Transverse colon (tissue), 4 donors: ENCODE measurements around the gene IL18. TPM values are rescaled to one million over a fixed set of nuclear protein-coding genes. Genes with fewer than 3 reads are reported as not detected.

Source experiments
- DNase-seq: peaks from one replicate; pipeline ENCODE4 v3.0.0-alpha.2; 2019
- H3K27ac ChIP-seq, 4 donors: fragments of 200-600 bp; sonication (generic); 2 replicates each; pipeline ENCODE4 v1.5.1; 2016 to 2018; ENCODE audit warnings: inconsistent platforms in 4 of 4
- H3K27me3 ChIP-seq: fragments of 200-600 bp; sonication (generic); 2 replicates; pipeline ENCODE4 v1.5.1; 2017; ENCODE audit warnings: inconsistent platforms
- H3K36me3 ChIP-seq, 4 donors: fragments of 200-600 bp; sonication (generic); 2 replicates each; pipeline ENCODE4 v1.5.1; 2017 to 2019; ENCODE audit warnings: inconsistent platforms in 4 of 4
- H3K4me1 ChIP-seq, 4 donors: fragments of 200-600 bp; sonication (generic); 2 replicates each; pipeline ENCODE4 v1.5.1; 2017 to 2020; ENCODE audit warnings: inconsistent platforms in 4 of 4
- H3K4me3 ChIP-seq, 4 donors: fragments of 200-600 bp; sonication (generic); 1 replicate in 1 of 4; 2 replicates in 3 of 4; pipeline versions ENCODE4 v1.5.1 to v1.6.1; 2017 to 2019; ENCODE audit warnings: inconsistent platforms in 4 of 4
- H3K9me3 ChIP-seq, 2 donors: fragments of 200-600 bp; sonication (generic); 2 replicates each; pipeline ENCODE4 v1.5.1; 2017 to 2019; ENCODE audit warnings: inconsistent platforms in 2 of 2
- CTCF ChIP-seq, 5 experiments: fragments of 200-600 bp in 3 of 5; fragments of 450-650 bp in 2 of 5; sonication (generic) in 3 of 5; IDR thresholded peaks; 1 replicate in 2 of 5; 2 replicates in 3 of 5; pipeline ENCODE4 v1.5.1; 2016 to 2017; ENCODE audit warnings: antibody characterized with exemption in 5 of 5, inconsistent platforms in 3 of 5, mild to moderate bottlenecking in 2 of 5, moderate library complexity in 1 of 5
- EP300 ChIP-seq: sonication (generic); formaldehyde crosslinking; IDR thresholded peaks from one replicate; pipeline ENCODE4 v1.6.1; 2017; ENCODE audit warnings: antibody characterized with exemption, low read depth
- POLR2A ChIP-seq: fragments of 450-650 bp; IDR thresholded peaks from one replicate; pipeline ENCODE4 v1.6.1; 2016; ENCODE audit warnings: antibody characterized with exemption, mild to moderate bottlenecking, moderate library complexity
- POLR2AphosphoS5 ChIP-seq, 3 donors: sonication (generic); formaldehyde crosslinking; IDR thresholded peaks; one replicate each; pipeline ENCODE4 v1.6.1; 2016; ENCODE audit warnings: antibody characterized with exemption in 3 of 3
- WGBS, 2 donors: methylation state at CpG; one replicate each; pipeline ENCODE4 v1.1.5; 2018; ENCODE audit warnings: low coverage in 1 of 2; 5-methylcytosine and 5-hydroxymethylcytosine counted together
- in situ Hi-C, 4 donors: fragments of 200-750 bp; cut with MboI; loops; one replicate each; pipeline versions ENCODE4 v1.15.0 to v1.15.1; 2017; ENCODE audit warnings: low sequenced_read_pairs in 3 of 4, low pct_ligation_motif_present in 1 of 4, low pct_unique_long_range_greater_than_20kb in 1 of 4
- intact Hi-C: fragments of 100-400 bp; cut with DNase I; formaldehyde crosslinking; loops from one replicate; pipeline ENCODE4 v1.15.1; 2023; ENCODE audit warnings: low total_unique reads
- total RNA-seq, 4 donors: library from RNA; depleted of rRNA; stranded (reverse); fragments of >200 nt; gene quantifications; one replicate each; pipeline ENCODE4 v1.1.0, GENCODE V29; 2016

The IL18 gene
- total RNA-seq, 4 donors from 2014 or later, result 18.1 to 169 (median 76.0) TPM

DNA sequence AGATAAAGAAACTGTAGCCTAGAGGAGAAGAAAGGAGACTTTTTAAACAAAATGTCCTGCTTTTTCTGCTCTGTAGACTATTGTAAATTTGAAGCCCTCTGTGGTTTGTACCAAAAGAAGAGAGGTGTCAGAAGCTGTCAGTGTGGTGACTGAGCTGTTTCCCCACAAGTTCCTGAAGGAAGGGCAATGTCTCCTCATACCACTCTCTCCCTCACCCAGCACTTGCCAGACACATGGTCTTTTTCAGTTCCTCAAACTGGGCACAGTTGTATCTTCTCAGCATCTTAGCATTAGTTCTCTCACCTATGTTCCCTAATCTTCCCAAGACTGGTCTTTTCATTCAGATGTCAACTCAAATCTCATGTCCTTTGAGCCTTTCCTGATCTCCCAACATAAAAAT lies 15.7 kb upstream of the IL18 start:
- Histone ChIP-seq H3K27me3 (no peaks in the 10 kb centered on the region), H3K4me3 (no peak overlapping the region), H3K9me3 (no peaks in the 10 kb centered on the region), H3K4me1 (peaks cover 0 to 12% (median 9%) of the 10 kb centered on the region in 4 donors), H3K36me3 (no peaks in the 10 kb centered on the region), H3K27ac (no peak overlapping the region)
- no peak for DNase-seq
- no peak for TF ChIP-seq CTCF (IDR thresholded peaks at IDR 0.05)
- TF ChIP-seq POLR2A, result no peak
- TF ChIP-seq POLR2AphosphoS5 (IDR thresholded peaks at IDR 0.05), result no peak
- TF ChIP-seq EP300, result no peak
- in situ Hi-C loops, result loop anchor here in 2 of 4 donors (10.0 kb wide), 1 partner anchor 65 kb away; no protein-coding TSS in a partner anchor
- intact Hi-C loops, result no loop called here

DNA sequence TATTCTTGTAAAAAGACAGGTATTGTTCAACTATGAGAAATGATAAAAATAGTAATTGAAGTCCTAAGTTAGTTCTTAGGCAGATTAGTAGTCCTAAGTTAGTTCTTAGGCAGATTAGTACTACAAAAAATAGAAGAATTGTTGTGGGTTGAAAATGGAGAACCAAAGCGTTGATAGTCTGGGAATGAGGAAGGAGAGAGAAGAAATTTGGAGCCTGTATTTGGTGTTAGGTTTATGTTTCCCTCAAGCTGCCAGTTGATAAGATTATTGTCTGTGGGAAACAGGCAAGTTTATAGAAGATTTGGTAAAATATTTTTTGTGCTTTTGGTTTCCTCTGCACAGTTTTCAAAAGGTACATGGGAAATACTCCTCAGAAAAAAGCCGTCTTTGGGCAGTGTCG lies 15.0 kb upstream of the IL18 start:
- no peak overlapping the region for H3K27ac ChIP-seq
- H3K9me3 ChIP-seq, result no peaks in the 10 kb centered on the region
- DNase-seq, result no peak
- in situ Hi-C loops, result loop anchor here in 2 of 4 donors (10.0 kb wide), 1 partner anchor 64 kb away; no protein-coding TSS in a partner anchor
- H3K36me3 ChIP-seq, result no peaks in the 10 kb centered on the region
- no peak for TF ChIP-seq CTCF (IDR thresholded peaks at IDR 0.05)
- intact Hi-C loops, result no loop called here
- H3K27me3 ChIP-seq, result no peaks in the 10 kb centered on the region
- WGBS, 2 donors, result 71 to 73% methylated on average over 3 of the region's 3 CpGs
- H3K4me1 ChIP-seq, result peaks cover 0 to 12% (median 9%) of the 10 kb centered on the region in 4 donors
- H3K4me3 ChIP-seq, result no peak overlapping the region

DNA sequence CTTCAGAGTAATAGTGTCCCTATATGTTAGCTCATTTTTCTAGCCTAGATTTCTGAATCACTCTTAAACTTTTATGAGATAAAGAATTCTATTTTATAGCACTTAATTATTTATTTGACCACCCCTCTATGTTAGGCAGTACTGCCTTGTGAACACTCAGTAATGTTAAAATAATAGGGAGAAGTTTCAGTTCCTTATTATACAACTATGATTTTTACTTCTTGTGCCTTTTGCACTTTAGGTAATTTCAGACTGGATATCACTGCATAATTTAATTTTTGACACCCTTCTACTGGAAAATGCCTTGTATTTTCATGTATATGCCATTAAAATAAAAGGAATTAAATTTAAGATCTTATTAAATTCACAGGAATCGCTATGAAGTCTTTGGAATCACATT lies 14.5 kb upstream of the IL18 start:
- WGBS, 2 donors, result 94% methylated on average over 1 of the region's 1 CpG
- TF ChIP-seq POLR2AphosphoS5 (IDR thresholded peaks at IDR 0.05) (no peak), CTCF (IDR thresholded peaks at IDR 0.05) (no peak), EP300 (no peak), POLR2A (no peak)
- Histone ChIP-seq H3K27me3 (no peaks in the 10 kb centered on the region), H3K4me3 (no peak overlapping the region), H3K9me3 (no peaks in the 10 kb centered on the region), H3K4me1 (peaks cover 0 to 12% (median 9%) of the 10 kb centered on the region in 4 donors), H3K36me3 (no peaks in the 10 kb centered on the region), H3K27ac (no peak overlapping the region)
- DNase-seq, result no peak
- intact Hi-C loops (no loop called here), in situ Hi-C loops (loop anchor here in 2 of 4 donors (10.0 kb wide), 1 partner anchor 64 kb away; no protein-coding TSS in a partner anchor)

- H3K9me3 ChIP-seq, result no peaks in the 10 kb centered on the region
- no peak for DNase-seq
- H3K4me3 ChIP-seq, result no peak overlapping the region
- H3K27me3 ChIP-seq, result no peaks in the 10 kb centered on the region
- in situ Hi-C loops (loop anchor here in 2 of 4 donors (10.0 kb wide), 1 partner anchor 63 kb away; no protein-coding TSS in a partner anchor), intact Hi-C loops (no loop called here)
- H3K27ac ChIP-seq, result no peak overlapping the region
- H3K36me3 ChIP-seq, result no peaks in the 10 kb centered on the region
- H3K4me1 ChIP-seq, result peaks cover 0 to 12% (median 9%) of the 10 kb centered on the region in 4 donors
- 80 to 81% methylated on average over 3 to 4 of the region's 4 CpGs for WGBS, 2 donors
- TF ChIP-seq POLR2A (no peak), EP300 (no peak), POLR2AphosphoS5 (IDR thresholded peaks at IDR 0.05) (no peak)
Measured at GRCh38 chr11:112177589-112177988, 13.7 kb upstream of the IL18 start.

DNA sequence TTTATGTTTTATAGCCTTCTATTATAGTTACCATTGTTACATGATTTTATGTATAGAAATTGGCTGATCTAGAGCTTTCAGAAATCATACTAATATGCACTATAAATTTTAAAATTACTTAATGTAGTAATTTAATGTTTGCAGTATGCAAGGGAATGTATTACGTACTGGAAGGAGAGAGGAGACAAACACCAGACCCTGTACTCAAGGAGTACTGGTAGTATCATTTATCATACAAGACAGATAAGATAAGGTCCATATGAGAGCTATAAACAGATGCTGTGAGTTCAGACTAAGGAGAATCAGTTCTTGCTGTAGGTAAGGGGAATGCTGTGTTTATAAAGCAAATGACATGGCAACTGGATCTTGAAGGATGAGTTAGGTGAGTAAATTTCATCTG lies 12.2 kb upstream of the IL18 start:
- Histone ChIP-seq H3K27me3 (no peaks in the 10 kb centered on the region), H3K27ac (peak overlapping the region in 2 of 4 donors; percentile 67 to 73), H3K4me1 (peaks cover 0 to 12% (median 9%) of the 10 kb centered on the region in 4 donors), H3K9me3 (no peaks in the 10 kb centered on the region), H3K4me3 (no peak overlapping the region), H3K36me3 (no peaks in the 10 kb centered on the region)
- WGBS, 2 donors, result 67 to 70% methylated on average over 1 of the region's 1 CpG
- DNase-seq, result no peak
- intact Hi-C loops, result no loop called here
- in situ Hi-C loops, result loop anchor here in 2 of 4 donors (10.0 kb wide), 1 partner anchor 61 kb away; no protein-coding TSS in a partner anchor
- TF ChIP-seq POLR2A (no peak), POLR2AphosphoS5 (IDR thresholded peaks at IDR 0.05) (no peak), EP300 (no peak), CTCF (IDR thresholded peaks at IDR 0.05) (no peak)
